H9 (cell line): ENCODE data around the gene TMEM132D. TPM values are rescaled to one million over a fixed set of nuclear protein-coding genes. Genes with fewer than 3 reads are reported as not detected.

Experiments
- DNase-seq: peaks from one replicate; pipeline ENCODE4 v3.0.0-alpha.2; 2017
- H2AFZ ChIP-seq: one replicate; pipeline ENCODE4 v1.6.1; 2013; ENCODE audit warnings: mild to moderate bottlenecking, low read length, control low read depth, moderate library complexity
- H2AK5ac ChIP-seq: 2 replicates; pipeline ENCODE4 v1.6.1; 2013; ENCODE audit warnings: low read length, control low read depth, mixed read lengths; ENCODE audit not compliant: insufficient read length
- H2BK120ac ChIP-seq: one replicate; pipeline ENCODE4 v1.6.1; 2013; ENCODE audit warnings: low read depth, mild to moderate bottlenecking, low read length, control low read depth, inconsistent platforms; ENCODE audit not compliant: poor library complexity, severe bottlenecking
- H2BK12ac ChIP-seq: 2 replicates; pipeline ENCODE4 v1.6.1; 2013; ENCODE audit warnings: low read length, control low read depth, mixed read lengths, low read depth; ENCODE audit not compliant: insufficient read length
- H2BK15ac ChIP-seq: 2 replicates; pipeline ENCODE4 v1.6.1; 2013; ENCODE audit warnings: low read depth, low read length, control low read depth
- H2BK20ac ChIP-seq: one replicate; pipeline ENCODE4 v1.6.1; 2013; ENCODE audit warnings: low read depth, mild to moderate bottlenecking, low read length, control low read depth, inconsistent platforms; ENCODE audit not compliant: poor library complexity, severe bottlenecking
- H2BK5ac ChIP-seq: 2 replicates; pipeline ENCODE4 v1.6.1; 2013; ENCODE audit warnings: low read length, control low read depth, mixed read lengths; ENCODE audit not compliant: insufficient read length
- H3K14ac ChIP-seq: 2 replicates; pipeline ENCODE4 v1.6.1; 2013; ENCODE audit warnings: low read length, control low read depth; ENCODE audit not compliant: insufficient read depth
- H3K18ac ChIP-seq: 2 replicates; pipeline ENCODE4 v1.6.1; 2013; ENCODE audit warnings: low read depth, mild to moderate bottlenecking, mixed read lengths, low read length, control low read depth; ENCODE audit not compliant: insufficient read length
- H3K23ac ChIP-seq: 2 replicates; pipeline ENCODE4 v1.6.1; 2013; ENCODE audit warnings: low read length, control low read depth, mixed read lengths, low read depth; ENCODE audit not compliant: insufficient read length
- H3K23me2 ChIP-seq: 2 replicates; pipeline ENCODE4 v1.6.1; 2013; ENCODE audit warnings: low read depth, mild to moderate bottlenecking, mixed read lengths, low read length, control low read depth; ENCODE audit not compliant: insufficient read length, poor library complexity, severe bottlenecking
- H3K27ac ChIP-seq: 2 replicates; pipeline ENCODE4 v1.5.1; 2013; ENCODE audit warnings: low read length, control low read depth, mixed read lengths, low read depth; ENCODE audit not compliant: insufficient read length
- H3K27me3 ChIP-seq: 2 replicates; pipeline ENCODE4 v1.6.1; 2013; ENCODE audit warnings: low read length, control low read depth, inconsistent platforms; ENCODE audit not compliant: insufficient read depth
- H3K4ac ChIP-seq: 2 replicates; pipeline ENCODE4 v1.6.1; 2013; ENCODE audit warnings: low read depth, mild to moderate bottlenecking, control low read depth, inconsistent platforms, low read length, moderate library complexity
- H3K4me1 ChIP-seq: 2 replicates; pipeline ENCODE4 v1.6.1; 2013; ENCODE audit warnings: low read length, control low read depth, inconsistent platforms; ENCODE audit not compliant: insufficient read depth
- H3K4me2 ChIP-seq: 2 replicates; pipeline ENCODE4 v1.6.1; 2013; ENCODE audit warnings: low read length, control low read depth, mixed read lengths; ENCODE audit not compliant: insufficient read length, insufficient read depth
- H3K56ac ChIP-seq: 2 replicates; pipeline ENCODE4 v1.6.1; 2013; ENCODE audit warnings: low read depth, mild to moderate bottlenecking, mixed read lengths, low read length, control low read depth; ENCODE audit not compliant: insufficient read length
- H3K79me1 ChIP-seq: 2 replicates; pipeline ENCODE4 v1.6.1; 2013; ENCODE audit warnings: low read depth, mild to moderate bottlenecking, moderate library complexity, low read length, control low read depth, inconsistent platforms; ENCODE audit not compliant: insufficient read depth, poor library complexity, severe bottlenecking
- H3K79me2 ChIP-seq: 2 replicates; pipeline ENCODE4 v1.6.1; 2013; ENCODE audit warnings: low read length, control low read depth, inconsistent platforms; ENCODE audit not compliant: insufficient read depth
- H3K9ac ChIP-seq: 2 replicates; pipeline ENCODE4 v1.6.1; 2013; ENCODE audit warnings: low read length, control low read depth, mixed read lengths; ENCODE audit not compliant: insufficient read length; ENCODE audit errors: extremely low read depth
- H3K9me3 ChIP-seq: one replicate; pipeline ENCODE4 v1.6.1; 2013; ENCODE audit warnings: low read depth, low read length, inconsistent platforms; ENCODE audit not compliant: control insufficient read depth
- H3T11ph ChIP-seq: one replicate; pipeline ENCODE4 v1.6.1; 2013; ENCODE audit warnings: mild to moderate bottlenecking, low read length, control low read depth, inconsistent platforms
- H4K20me1 ChIP-seq: one replicate; pipeline ENCODE4 v1.6.1; 2013; ENCODE audit not compliant: control insufficient read depth, insufficient read length, insufficient read depth
- H4K5ac ChIP-seq: 2 replicates; pipeline ENCODE4 v1.6.1; 2013; ENCODE audit warnings: low read depth, mild to moderate bottlenecking, mixed read lengths, low read length, control low read depth; ENCODE audit not compliant: insufficient read length
- H4K8ac ChIP-seq: replicated peaks from 2 replicates; pipeline ENCODE4 v1.6.1; 2013; ENCODE audit warnings: low read length, control low read depth, mixed read lengths, low read depth; ENCODE audit not compliant: insufficient read length
- H4K91ac ChIP-seq: 2 replicates; pipeline ENCODE4 v1.6.1; 2013; ENCODE audit warnings: low read depth, mild to moderate bottlenecking, moderate library complexity, mixed read lengths, low read length, control low read depth; ENCODE audit not compliant: insufficient read length
- H3K27ac Mint-ChIP-seq, 3 experiments: 2 replicates in 2 of 3; 3 replicates in 1 of 3; pipeline ENCODE4 v1.8.0; 2020 to 2021; ENCODE audit warnings: mixed read lengths in 3 of 3, mild to moderate bottlenecking in 1 of 3, moderate library complexity in 1 of 3
- H3K27me3 Mint-ChIP-seq: 2 replicates; pipeline ENCODE4 v1.8.0; 2021; ENCODE audit warnings: low read depth, mild to moderate bottlenecking, moderate library complexity, mixed read lengths
- H3K36me3 Mint-ChIP-seq, 3 experiments: 2 replicates in 2 of 3; 3 replicates in 1 of 3; pipeline ENCODE4 v1.8.0; 2020 to 2021; ENCODE audit warnings: low read depth in 3 of 3, mixed read lengths in 3 of 3; ENCODE audit not compliant: insufficient read depth in 1 of 3
- H3K4me1 Mint-ChIP-seq, 2 experiments: 2 replicates each; pipeline ENCODE4 v1.8.0; 2020; ENCODE audit warnings: mixed read lengths in 2 of 2
- H3K4me3 Mint-ChIP-seq, 2 experiments: 2 replicates in 1 of 2; 3 replicates in 1 of 2; pipeline ENCODE4 v1.8.0; 2020 to 2021; ENCODE audit warnings: mild to moderate bottlenecking in 2 of 2, mixed read lengths in 2 of 2, moderate library complexity in 1 of 2
- H3K9me3 Mint-ChIP-seq, 2 experiments: 2 replicates in 1 of 2; 3 replicates in 1 of 2; pipeline ENCODE4 v1.8.0; 2020; ENCODE audit warnings: mild to moderate bottlenecking in 2 of 2, mixed read lengths in 2 of 2, moderate library complexity in 1 of 2
- WGBS: extraction: QIAGEN DNeasy Blood & Tissue Kit; methylation state at CpG from one replicate; pipeline ENCODE4 v1.1.7; 2013; ENCODE audit warnings: missing lambda C conversion rate, low lambda C conversion rate, mixed read lengths; ENCODE audit not compliant: insufficient read length; ENCODE audit errors: extremely low coverage; 5-methylcytosine and 5-hydroxymethylcytosine counted together
- total RNA-seq: library from RNA; stranded (reverse); gene quantifications from 2 replicates; pipeline ENCODE4 v1.2.1, GENCODE V29; 2021
- TF ChIP-seq, protein P1 (sequence below): fragments of 200-600 bp; sonication (generic); conservative IDR thresholded peaks from 3 replicates; pipeline ENCODE4 v1.8.0; 2021; ENCODE audit warnings: antibody characterized with exemption, mild to moderate bottlenecking

The TMEM132D gene
- total RNA-seq, 1 experiment from 2014 or later = 6.1 TPM

DNA sequence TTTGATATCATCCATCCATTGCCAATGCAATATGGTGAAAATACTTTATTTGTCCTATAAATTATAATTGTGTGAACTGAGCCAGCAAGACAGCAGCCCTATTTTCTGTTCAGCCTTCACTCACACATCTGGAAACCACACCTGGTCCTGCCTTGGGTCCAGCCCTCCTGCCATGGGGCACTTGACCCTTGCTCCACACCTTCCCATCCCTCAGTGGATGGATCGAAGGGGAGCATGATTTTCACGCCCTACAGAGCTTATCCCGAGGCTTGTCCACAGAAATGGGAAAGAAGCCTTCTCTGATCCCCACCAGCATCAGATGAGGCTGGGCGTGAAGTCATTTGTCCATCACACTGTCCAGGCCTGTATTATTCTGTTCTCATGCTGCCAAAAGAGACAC is 10.1 kb downstream of the TMEM132D start:
- peaks cover 14 to 33% (median 18%) of the 10 kb centered on the region in 3 experiments; a peak in 6 of 7 replicates for H3K36me3 Mint-ChIP-seq

More for the DNA sequence above, 10.1 kb downstream of the TMEM132D start:
- Histone ChIP-seq H3K27me3 (no peaks in the 10 kb centered on the region), H3K4ac (no peak overlapping the region), H3K14ac (no peak overlapping the region), H3K56ac (no peak overlapping the region), H3K18ac (no peak overlapping the region), H3K9ac (no peak overlapping the region), H4K8ac (no peak overlapping the region), H3K23ac (no peak overlapping the region), H3K4me2 (no peak overlapping the region), H3K79me1 (no peaks in the 10 kb centered on the region), H3T11ph (no peak overlapping the region), H2BK12ac (no peak overlapping the region), H2BK15ac (no peak overlapping the region), H3K9me3 (no peaks in the 10 kb centered on the region), H2AFZ (no peak overlapping the region), H3K79me2 (peaks cover 9% of the 10 kb centered on the region), H4K91ac (no peak overlapping the region), H2BK5ac (no peak overlapping the region), H4K20me1 (no peaks in the 10 kb centered on the region), H2BK20ac (no peak overlapping the region), H3K4me1 (peaks cover 5% of the 10 kb centered on the region), H3K27ac (no peak overlapping the region), H2AK5ac (no peak overlapping the region), H3K23me2 (no peaks in the 10 kb centered on the region), H2BK120ac (no peak overlapping the region), H4K5ac (no peak overlapping the region)
- peaks cover 8 to 9% of the 10 kb centered on the region in 2 experiments for H3K4me1 Mint-ChIP-seq
- no CpG with 5 or more reads among the region's 4 CpGs for WGBS
- H3K27ac Mint-ChIP-seq = no peak overlapping the region
- no peak overlapping the region for H3K4me3 Mint-ChIP-seq
- DNase-seq = no peak
- no peaks in the 10 kb centered on the region; a peak in 1 of 5 replicates for H3K9me3 Mint-ChIP-seq
- TF ChIP-seq, protein P1, sequence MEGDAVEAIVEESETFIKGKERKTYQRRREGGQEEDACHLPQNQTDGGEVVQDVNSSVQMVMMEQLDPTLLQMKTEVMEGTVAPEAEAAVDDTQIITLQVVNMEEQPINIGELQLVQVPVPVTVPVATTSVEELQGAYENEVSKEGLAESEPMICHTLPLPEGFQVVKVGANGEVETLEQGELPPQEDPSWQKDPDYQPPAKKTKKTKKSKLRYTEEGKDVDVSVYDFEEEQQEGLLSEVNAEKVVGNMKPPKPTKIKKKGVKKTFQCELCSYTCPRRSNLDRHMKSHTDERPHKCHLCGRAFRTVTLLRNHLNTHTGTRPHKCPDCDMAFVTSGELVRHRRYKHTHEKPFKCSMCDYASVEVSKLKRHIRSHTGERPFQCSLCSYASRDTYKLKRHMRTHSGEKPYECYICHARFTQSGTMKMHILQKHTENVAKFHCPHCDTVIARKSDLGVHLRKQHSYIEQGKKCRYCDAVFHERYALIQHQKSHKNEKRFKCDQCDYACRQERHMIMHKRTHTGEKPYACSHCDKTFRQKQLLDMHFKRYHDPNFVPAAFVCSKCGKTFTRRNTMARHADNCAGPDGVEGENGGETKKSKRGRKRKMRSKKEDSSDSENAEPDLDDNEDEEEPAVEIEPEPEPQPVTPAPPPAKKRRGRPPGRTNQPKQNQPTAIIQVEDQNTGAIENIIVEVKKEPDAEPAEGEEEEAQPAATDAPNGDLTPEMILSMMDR = no peak
- H3K27me3 Mint-ChIP-seq = no peaks in the 10 kb centered on the region
